Measurements from ENCODE around the gene RBMS3. TPM values are rescaled to one million over a fixed set of nuclear protein-coding genes. Genes with fewer than 3 reads are reported as not detected.
A peak's percentile ranks its signal among the peaks of the same experiment; 100 is the strongest.

RBMS3 gene
- total RNA-seq, 1 donor from 2014 or later, result 58.5 TPM

- TF ChIP-seq, protein P1, sequence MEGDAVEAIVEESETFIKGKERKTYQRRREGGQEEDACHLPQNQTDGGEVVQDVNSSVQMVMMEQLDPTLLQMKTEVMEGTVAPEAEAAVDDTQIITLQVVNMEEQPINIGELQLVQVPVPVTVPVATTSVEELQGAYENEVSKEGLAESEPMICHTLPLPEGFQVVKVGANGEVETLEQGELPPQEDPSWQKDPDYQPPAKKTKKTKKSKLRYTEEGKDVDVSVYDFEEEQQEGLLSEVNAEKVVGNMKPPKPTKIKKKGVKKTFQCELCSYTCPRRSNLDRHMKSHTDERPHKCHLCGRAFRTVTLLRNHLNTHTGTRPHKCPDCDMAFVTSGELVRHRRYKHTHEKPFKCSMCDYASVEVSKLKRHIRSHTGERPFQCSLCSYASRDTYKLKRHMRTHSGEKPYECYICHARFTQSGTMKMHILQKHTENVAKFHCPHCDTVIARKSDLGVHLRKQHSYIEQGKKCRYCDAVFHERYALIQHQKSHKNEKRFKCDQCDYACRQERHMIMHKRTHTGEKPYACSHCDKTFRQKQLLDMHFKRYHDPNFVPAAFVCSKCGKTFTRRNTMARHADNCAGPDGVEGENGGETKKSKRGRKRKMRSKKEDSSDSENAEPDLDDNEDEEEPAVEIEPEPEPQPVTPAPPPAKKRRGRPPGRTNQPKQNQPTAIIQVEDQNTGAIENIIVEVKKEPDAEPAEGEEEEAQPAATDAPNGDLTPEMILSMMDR (IDR thresholded peaks at IDR 0.05), result no peak
- Histone ChIP-seq H3K4me3 (no peak overlapping the region), H3K27me3 (ENCODE audit: low read depth) (no peaks in the 10 kb centered on the region), H3K9me3 (no peaks in the 10 kb centered on the region), H3K4me1 (peaks cover 30% of the 10 kb centered on the region), H3K27ac (no peak overlapping the region), H3K36me3 (no peaks in the 10 kb centered on the region)
- DNase-seq (no peak), ATAC-seq (no peak)
- intact Hi-C loops (cut with DNase I), result no loop called here
Measured at GRCh38 chr3:29764041-29764440, 483.2 kb downstream of the RBMS3 start.

DNA sequence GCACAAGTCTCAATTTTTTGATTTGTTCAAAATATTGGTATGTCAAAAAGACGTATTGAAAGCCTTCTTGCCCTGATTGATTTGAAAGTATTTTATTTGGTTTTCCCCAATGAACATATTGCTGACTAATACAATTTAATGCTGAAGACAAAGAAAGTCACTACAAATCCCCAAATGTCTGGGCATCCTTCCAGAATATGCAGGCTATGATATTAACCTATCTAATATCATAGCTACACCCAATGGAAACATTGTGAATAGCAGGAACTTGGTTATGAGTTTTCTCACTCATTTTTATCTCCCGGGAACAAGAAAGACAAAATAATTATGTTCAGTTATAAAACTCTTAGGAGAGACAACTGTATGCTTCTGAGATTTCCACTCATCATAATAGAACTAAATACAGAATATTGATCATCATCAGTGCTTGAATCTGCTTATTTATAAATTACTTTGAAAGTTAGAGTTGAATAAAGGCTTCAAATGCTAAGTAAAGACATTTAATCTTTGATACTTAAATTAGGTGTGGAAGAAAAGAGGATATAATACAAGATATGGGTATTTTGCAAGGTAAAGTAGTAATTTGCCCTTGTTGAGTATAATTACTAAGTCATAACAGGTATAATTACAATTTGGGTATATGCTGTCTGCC lies 483.9 kb downstream of the RBMS3 start:
- intact Hi-C loops (cut with DNase I), result no loop called here
- Histone ChIP-seq H3K27me3 (ENCODE audit: low read depth) (no peaks in the 10 kb centered on the region), H3K36me3 (no peaks in the 10 kb centered on the region), H3K9me3 (no peaks in the 10 kb centered on the region), H3K4me1 (peaks cover 23% of the 10 kb centered on the region), H3K4me3 (no peak overlapping the region), H3K27ac (no peak overlapping the region)
- peak in 1 of 2 donors; percentile 77 for ATAC-seq
- TF ChIP-seq, protein P1 (IDR thresholded peaks at IDR 0.05), result peak; percentile 55
- no peak for DNase-seq

DNA sequence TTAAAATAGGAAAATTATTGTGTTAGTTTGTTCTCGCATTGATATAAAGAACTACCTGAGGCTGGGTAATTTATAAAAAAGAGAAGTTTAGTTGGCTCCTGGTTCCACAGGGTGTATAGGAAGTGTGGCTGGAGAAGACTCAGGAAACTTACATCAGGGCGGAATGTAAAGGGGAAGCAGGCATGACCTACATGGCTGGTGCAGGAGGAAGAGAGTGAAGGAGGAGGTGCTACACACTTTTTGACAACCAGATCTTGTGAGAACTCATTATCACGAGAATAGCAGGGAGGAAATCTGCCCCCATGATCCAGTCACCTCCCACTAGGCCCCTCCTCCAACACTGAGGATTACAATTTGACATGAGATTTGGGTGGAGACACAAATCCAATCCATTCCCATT lies 490.7 kb downstream of the RBMS3 start:
- no peak overlapping the region for H3K27ac ChIP-seq
- H3K36me3 ChIP-seq, result no peaks in the 10 kb centered on the region
- no peaks in the 10 kb centered on the region for H3K27me3 ChIP-seq (ENCODE audit: low read depth)
- H3K4me1 ChIP-seq, result no peaks in the 10 kb centered on the region
- DNase-seq (no peak), ATAC-seq (no peak)
- H3K4me3 ChIP-seq, result no peak overlapping the region
- TF ChIP-seq, protein P1 (IDR thresholded peaks at IDR 0.05), result no peak
- no peaks in the 10 kb centered on the region for H3K9me3 ChIP-seq
- intact Hi-C loops (cut with DNase I), result no loop called here

DNA sequence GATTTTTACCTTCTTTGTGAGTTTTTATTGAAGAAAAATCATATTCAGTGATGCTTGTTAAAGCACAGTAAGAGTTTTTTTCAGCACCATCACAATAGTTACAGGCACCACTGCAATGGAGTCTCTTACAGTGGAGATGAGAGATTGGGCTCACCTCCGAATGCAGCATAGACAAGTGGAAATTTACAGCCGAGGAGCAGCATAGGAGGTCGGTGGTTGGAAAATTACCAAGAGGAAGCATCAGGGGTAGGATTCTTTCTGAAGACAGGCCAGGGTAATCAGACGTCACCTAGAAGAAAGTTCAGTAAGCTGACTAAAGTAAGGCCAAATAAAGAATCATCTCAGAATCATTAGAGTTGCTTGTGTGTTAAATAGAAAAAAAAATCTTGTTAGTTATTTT lies 491.6 kb downstream of the RBMS3 start:
- Histone ChIP-seq H3K4me3 (no peak overlapping the region), H3K27me3 (ENCODE audit: low read depth) (no peaks in the 10 kb centered on the region), H3K36me3 (no peaks in the 10 kb centered on the region), H3K9me3 (no peaks in the 10 kb centered on the region), H3K4me1 (no peaks in the 10 kb centered on the region), H3K27ac (no peak overlapping the region)
- intact Hi-C loops (cut with DNase I), result no loop called here
- ATAC-seq (no peak), DNase-seq (no peak)
- TF ChIP-seq, protein P1 (IDR thresholded peaks at IDR 0.05), result no peak

- H3K27me3 ChIP-seq (ENCODE audit: low read depth), result no peaks in the 10 kb centered on the region
- DNase-seq (no peak), ATAC-seq (no peak)
- TF ChIP-seq, protein P1 (IDR thresholded peaks at IDR 0.05), result no peak
- no peak overlapping the region for H3K4me3 ChIP-seq
- no peaks in the 10 kb centered on the region for H3K4me1 ChIP-seq
- intact Hi-C loops (cut with DNase I), result no loop called here
- H3K36me3 ChIP-seq, result no peaks in the 10 kb centered on the region
- H3K9me3 ChIP-seq, result no peaks in the 10 kb centered on the region
- H3K27ac ChIP-seq, result no peak overlapping the region
Measured at GRCh38 chr3:29773481-29773880, 492.6 kb downstream of the RBMS3 start.

All from lower lobe of right lung (tissue), 2 donors.